ENCODE measurements around the gene WNT6.

Gene WNT6

GRCh38 chr2:218895759-218896500, 36.3 kb downstream of the WNT6 start:
- DNase-seq, result no peak

GRCh38 chr2:218896501-218897393, 37.1 kb downstream of the WNT6 start:
- peak; percentile 50 for DNase-seq

GRCh38 chr2:218897394-218898108, 37.9 kb downstream of the WNT6 start:
- DNase-seq, result no peak

- DNase-seq, result peak; percentile 29
These were observed 38.7 kb downstream of the WNT6 start for GRCh38 chr2:218898109-218898878.

GRCh38 chr2:218899147-218899546, 39.5 kb downstream of the WNT6 start:
- DNase-seq, result no peak

GRCh38 chr2:218902427-218902826, 42.8 kb downstream of the WNT6 start:
- DNase-seq, result no peak

GRCh38 chr2:218904176-218904575, 44.6 kb downstream of the WNT6 start:
- no peak for DNase-seq

- peak; percentile 89 for DNase-seq
These were observed 49.4 kb downstream of the WNT6 start for GRCh38 chr2:218908721-218909619.

GRCh38 chr2:218910741-218911140, 51.1 kb downstream of the WNT6 start:
- DNase-seq, result no peak

- DNase-seq, result no peak
These were observed 60.9 kb downstream of the WNT6 start for GRCh38 chr2:218920504-218920903.

All from NCI-H146 (cell line).